SKM-1 (cell line): ENCODE data around the gene TBC1D10B.
A peak's percentile ranks its signal among the peaks of the same experiment; 100 is the strongest.
"Not testable (repeated sequence)": the region's sequence is repeated elsewhere in the genome, so short reads cannot be mapped to it uniquely, and the experiment has no call there.

Source experiments
- DNase-seq: peaks from one replicate; lab custom pipeline; 2025; ENCODE audit not compliant: unreplicated experiment; lab: John Stamatoyannopoulos, UW

TBC1D10B gene

GRCh38 chr16:30337964-30338357 lies 32.3 kb downstream of the TBC1D10B start:
- not testable (repeated sequence) for DNase-seq

DNA sequence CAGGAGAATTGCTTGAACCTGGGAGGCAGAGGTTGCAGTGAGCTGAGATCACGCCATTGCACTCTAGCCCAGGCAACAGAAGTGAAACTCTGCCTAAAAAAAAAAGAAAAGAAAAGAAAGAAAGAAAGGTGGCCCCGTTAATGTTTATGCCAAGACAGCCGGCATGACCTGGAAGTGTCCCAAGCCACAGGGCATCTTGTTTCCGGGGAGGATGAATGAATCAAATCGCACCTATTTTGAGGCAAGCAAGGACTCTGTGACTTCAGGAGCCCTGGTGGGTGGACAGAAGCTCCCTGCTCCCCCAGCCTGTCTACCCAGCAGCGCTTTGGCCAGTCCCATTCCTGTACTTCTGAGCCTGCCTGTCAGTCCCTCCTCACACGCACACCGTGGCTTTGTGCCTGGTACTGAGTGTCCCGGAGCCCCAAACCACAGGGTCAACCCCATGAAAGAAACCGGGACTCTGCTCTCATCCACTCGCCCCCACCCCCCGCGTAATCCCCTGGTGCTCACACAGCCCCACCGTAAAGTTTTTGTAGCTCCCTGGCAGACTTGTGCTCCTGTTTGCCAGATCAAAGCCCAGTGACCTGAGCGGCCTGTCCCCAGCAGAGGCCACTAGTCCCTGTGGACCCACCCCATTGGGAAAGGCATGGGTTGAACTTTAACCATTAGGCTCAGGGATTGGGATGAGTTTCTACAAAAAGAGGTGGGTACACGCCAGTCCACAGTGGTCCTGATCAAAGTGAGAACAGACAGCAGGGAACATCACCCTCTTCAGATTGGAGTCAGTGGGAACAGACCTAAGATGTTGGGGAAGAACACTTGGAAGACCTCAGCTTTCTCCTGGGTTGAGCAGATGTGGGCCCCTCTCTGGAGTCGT lies 34.5 kb downstream of the TBC1D10B start:
- DNase-seq = no peak

- DNase-seq = not testable (repeated sequence)
Measured at GRCh38 chr16:30335028-30335597, 35.2 kb downstream of the TBC1D10B start.

DNA sequence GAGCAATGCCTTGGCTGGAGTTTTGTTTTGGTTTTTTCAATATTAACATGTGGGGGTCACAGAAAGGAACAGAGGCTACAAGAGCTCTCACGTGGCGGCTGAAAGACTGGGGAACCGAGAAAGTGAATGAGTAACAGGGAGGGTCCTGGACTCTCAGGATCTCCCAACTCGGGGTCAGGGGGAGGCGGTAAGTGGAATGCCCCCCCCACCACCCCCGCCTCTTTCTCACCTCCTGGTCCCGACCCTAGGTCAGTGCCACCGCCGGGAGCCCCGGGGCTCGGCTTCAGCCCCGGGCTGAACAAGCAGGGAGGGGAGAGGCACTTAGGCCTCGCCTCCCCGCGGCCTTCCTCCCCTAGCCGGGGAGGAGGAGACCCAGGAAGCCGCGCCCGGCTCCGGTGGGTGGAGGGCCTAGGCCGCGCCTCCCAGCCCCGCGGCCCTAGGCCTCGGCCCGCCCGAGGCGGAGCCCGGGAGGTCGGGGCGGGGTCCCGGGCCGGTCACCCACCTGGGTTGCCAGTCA lies 35.8 kb downstream of the TBC1D10B start:
- DNase-seq = peak; percentile 23

DNA sequence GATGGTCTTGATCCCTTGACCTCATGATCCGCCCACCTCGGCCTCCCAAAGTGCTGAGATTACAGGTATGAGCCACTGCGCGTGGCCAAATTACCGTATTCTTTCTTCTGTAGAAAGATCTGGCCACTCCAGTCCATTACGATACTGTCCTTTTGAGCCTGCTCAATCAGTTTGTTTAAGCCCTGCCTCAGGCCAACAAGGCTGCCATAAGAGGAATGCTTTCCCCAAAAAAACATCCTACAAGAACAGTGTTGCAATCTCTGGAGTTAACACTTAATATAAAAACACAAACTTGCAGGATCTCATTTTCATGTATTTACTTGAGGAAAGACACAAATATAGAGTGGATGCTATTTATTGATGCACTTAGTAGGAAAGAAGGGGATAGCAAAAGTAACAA lies 46.1 kb downstream of the TBC1D10B start:
- DNase-seq = not testable (repeated sequence)

GRCh38 chr16:30318647-30319046 lies 51.6 kb downstream of the TBC1D10B start:
- not testable (repeated sequence) for DNase-seq

- not testable (repeated sequence) for DNase-seq
Measured at GRCh38 chr16:30310937-30311336, 59.4 kb downstream of the TBC1D10B start.

DNA sequence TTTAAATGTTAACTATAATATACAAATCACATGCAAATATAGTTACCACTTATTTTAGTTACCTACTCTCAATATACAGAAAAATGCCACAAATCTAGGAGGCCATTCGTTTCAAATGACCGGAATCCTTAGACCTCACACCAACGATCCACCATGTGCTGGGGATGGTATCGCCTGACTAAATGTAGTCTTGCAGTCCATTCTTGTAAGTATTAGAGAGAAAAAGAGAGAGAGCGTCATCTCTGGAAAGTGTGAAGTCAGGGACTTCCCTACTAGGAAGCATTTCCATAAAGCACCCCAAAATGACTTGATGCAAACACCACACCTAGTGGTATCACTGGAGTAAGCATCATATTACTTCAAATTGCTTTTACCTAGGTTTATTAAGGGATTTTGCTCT lies 61.0 kb downstream of the TBC1D10B start:
- not testable (repeated sequence) for DNase-seq
